PC-9 (cell line): ENCODE data around the gene BMAL2. TPM values are rescaled to one million over a fixed set of nuclear protein-coding genes. Genes with fewer than 3 reads are reported as not detected.

Experiments used
- BruUV-seq: library from RNA; stranded (reverse); fragments of 400-500 nt; replicated peaks from 2 replicates; lab custom pipeline; 2021; lab: Mats Ljungman, UMichigan
- CTCF ChIA-PET: fragments of 300-600 bp; sonication (Branson Sonifier 250); formaldehyde crosslinking; loops from one replicate; lab custom pipeline; 2022; ENCODE audit warnings: antibody characterized with exemption; lab: Charles Lee
- POLR2A ChIA-PET: fragments of 300-600 bp; sonication (Branson Sonifier 250); formaldehyde crosslinking; loops from one replicate; lab custom pipeline; 2022; ENCODE audit warnings: antibody characterized with exemption; ENCODE audit not compliant: unreplicated experiment; lab: Charles Lee
- DNase-seq, 2 experiments: peaks; one replicate each; pipeline versions ENCODE4 v3.0.0 to v3.0.0-alpha.2; 2015 to 2022; ENCODE audit warnings: mixed read lengths in 1 of 2
- H2AFZ ChIP-seq: fragments of 200-600 bp; sonication (generic); 2 replicates; pipeline ENCODE4 v1.8.1; 2017; ENCODE audit warnings: antibody characterized with exemption
- H3F3A ChIP-seq: fragments of 200-600 bp; sonication (generic); 2 replicates; pipeline ENCODE4 v1.8.1; 2017; ENCODE audit warnings: antibody characterized with exemption, mild to moderate bottlenecking, low read depth; ENCODE audit not compliant: insufficient read depth
- H3K27ac ChIP-seq: fragments of 200-600 bp; sonication (generic); 2 replicates; pipeline ENCODE4 v1.6.1; 2016; ENCODE audit warnings: mixed run types
- H3K27me3 ChIP-seq: fragments of 200-600 bp; sonication (generic); 2 replicates; pipeline ENCODE4 v1.6.1; 2016; ENCODE audit warnings: low read depth, mixed run types; ENCODE audit not compliant: insufficient read depth
- H3K36me3 ChIP-seq: fragments of 200-600 bp; sonication (generic); 2 replicates; pipeline ENCODE4 v1.6.1; 2016; ENCODE audit warnings: low read depth, mixed run types
- H3K4me1 ChIP-seq: fragments of 200-600 bp; sonication (generic); replicated peaks from 2 replicates; pipeline ENCODE4 v1.6.1; 2016; ENCODE audit warnings: mixed run types; ENCODE audit not compliant: insufficient read depth
- H3K4me2 ChIP-seq: fragments of 200-600 bp; sonication (generic); 2 replicates; pipeline ENCODE4 v1.6.1; 2017; ENCODE audit warnings: mixed run types
- H3K4me3 ChIP-seq: fragments of 200-600 bp; sonication (generic); 2 replicates; pipeline ENCODE4 v1.6.1; 2016; ENCODE audit warnings: mixed run types
- H3K79me2 ChIP-seq: fragments of 200-600 bp; sonication (generic); 2 replicates; pipeline ENCODE4 v1.6.1; 2017; ENCODE audit warnings: low read depth, mixed run types
- H3K9me2 ChIP-seq: fragments of 200-600 bp; sonication (generic); 2 replicates; pipeline ENCODE4 v1.8.1; 2017; ENCODE audit warnings: mild to moderate bottlenecking; ENCODE audit not compliant: insufficient read depth
- H3K9me3 ChIP-seq: fragments of 200-600 bp; sonication (generic); 2 replicates; pipeline ENCODE4 v1.8.1; 2016; ENCODE audit warnings: low read depth; ENCODE audit not compliant: insufficient read depth
- H4K20me1 ChIP-seq: fragments of 200-600 bp; sonication (generic); 2 replicates; pipeline ENCODE4 v1.8.1; 2017; ENCODE audit not compliant: insufficient read depth
- CTCF ChIP-seq: fragments of 200-600 bp; sonication (generic); conservative IDR thresholded peaks from 2 replicates; pipeline ENCODE4 v1.6.1; 2017; ENCODE audit warnings: mixed run types, antibody characterized with exemption, mild to moderate bottlenecking, moderate library complexity
- EZH2 ChIP-seq: fragments of 200-600 bp; sonication (generic); IDR thresholded peaks from 2 replicates; pipeline ENCODE4 v1.8.0; 2017; ENCODE audit warnings: antibody characterized with exemption, low read depth
- intact Hi-C: fragments of 100-400 bp; cut with micrococcal nuclease; formaldehyde crosslinking; loops from one replicate; pipeline ENCODE4 v1.10.0; 2022; ENCODE audit not compliant: unreplicated experiment
- total RNA-seq: library from RNA; stranded (reverse); gene quantifications from 2 replicates; pipeline ENCODE4 v1.2.3, GENCODE V29; 2021

The BMAL2 gene
- total RNA-seq, 1 experiment from 2014 or later = 87.9 TPM

- peak overlapping the region; percentile 80 for H3K4me3 ChIP-seq
- no peaks in the 10 kb centered on the region for H3K9me3 ChIP-seq
- H3K36me3 ChIP-seq = no peaks in the 10 kb centered on the region
- ChIA-PET POLR2A (interaction anchor here (0.6 to 1.4 kb wide), 6 partner anchors 12 to 1840 kb away, joined by 3 to 23 read pairs (median 4); no protein-coding TSS in a partner anchor), CTCF (no interaction called here)
- peak overlapping the region; percentile 73; the same call in 1 of the 2 replicates for H2AFZ ChIP-seq
- H3K79me2 ChIP-seq = peaks cover 30% of the 10 kb centered on the region
- no TSS peak for BruUV-seq
- DNase-seq = peak in 1 of 2 experiments; percentile 33
- peaks cover 58% of the 10 kb centered on the region for H3K4me1 ChIP-seq
- H3K27ac ChIP-seq = peak overlapping the region; percentile 93
- H4K20me1 ChIP-seq = no peaks in the 10 kb centered on the region
- H3K9me2 ChIP-seq = no peaks in the 10 kb centered on the region
- no peaks in the 10 kb centered on the region for H3K27me3 ChIP-seq
- intact Hi-C loops = loop anchor here (1.0 to 10.0 kb wide), 5 partner anchors 11 to 1217 kb away; partner anchors contain the start of gene PPFIBP1
- H3F3A ChIP-seq = peaks cover 54% of the 10 kb centered on the region
- H3K4me2 ChIP-seq = peak overlapping the region; percentile 89
- no peak for TF ChIP-seq EZH2
- TF ChIP-seq CTCF = no peak
Measured at GRCh38 chr12:27331927-27332324, 710 bp upstream of the BMAL2 start.

GRCh38 chr12:27332407-27332713 lies 276 bp upstream of the BMAL2 start:
- H3K4me2 ChIP-seq = peak overlapping the region; percentile 89
- no TSS peak for BruUV-seq
- no peaks in the 10 kb centered on the region for H3K27me3 ChIP-seq
- H2AFZ ChIP-seq = peak overlapping the region; percentile 73; the same call in 1 of the 2 replicates
- H3K27ac ChIP-seq = peak overlapping the region; percentile 93
- DNase-seq = no peak
- CTCF ChIA-PET = no interaction called here
- H3K79me2 ChIP-seq = peaks cover 35% of the 10 kb centered on the region
- H3K36me3 ChIP-seq = no peaks in the 10 kb centered on the region
- H4K20me1 ChIP-seq = no peaks in the 10 kb centered on the region
- TF ChIP-seq CTCF (no peak), EZH2 (no peak)
- peaks cover 55% of the 10 kb centered on the region for H3F3A ChIP-seq
- POLR2A ChIA-PET = interaction anchor here (0.7 to 1.0 kb wide), 2 partner anchors 13 to 25 kb away, joined by 3 to 13 read pairs; no protein-coding TSS in a partner anchor
- peak overlapping the region; percentile 80 for H3K4me3 ChIP-seq
- intact Hi-C loops = loop anchor here (5.0 to 10.0 kb wide), 3 partner anchors 155 to 1218 kb away; partner anchors contain the start of gene PPFIBP1
- no peaks in the 10 kb centered on the region for H3K9me2 ChIP-seq
- H3K9me3 ChIP-seq = no peaks in the 10 kb centered on the region
- peaks cover 63% of the 10 kb centered on the region for H3K4me1 ChIP-seq

GRCh38 chr12:27333403-27334009 lies 870 bp downstream of the BMAL2 start:
- POLR2A ChIA-PET = interaction anchor here (0.6 to 0.9 kb wide), 3 partner anchors 10 to 1082 kb away, joined by 3 to 9 read pairs (median 4); no protein-coding TSS in a partner anchor
- Histone ChIP-seq H3K27me3 (no peaks in the 10 kb centered on the region), H4K20me1 (no peaks in the 10 kb centered on the region), H3K4me1 (peaks cover 72% of the 10 kb centered on the region), H3K9me3 (no peaks in the 10 kb centered on the region), H3K9me2 (no peaks in the 10 kb centered on the region), H3K79me2 (peaks cover 46% of the 10 kb centered on the region), H3K4me2 (peak overlapping the region; percentile 89), H3K4me3 (peak overlapping the region; percentile 80), H3K27ac (peak overlapping the region; percentile 91), H2AFZ (peak overlapping the region; percentile 75), H3F3A (peaks cover 55% of the 10 kb centered on the region), H3K36me3 (no peaks in the 10 kb centered on the region)
- DNase-seq = peak in 1 of 2 experiments; percentile 48
- CTCF ChIA-PET = interaction anchor here (0.6 to 1.0 kb wide), 2 partner anchors 27 to 191 kb away, joined by 3 read pairs; no protein-coding TSS in a partner anchor
- TSS peak; percentile 59 for BruUV-seq
- TF ChIP-seq CTCF = no peak
- TF ChIP-seq EZH2 = no peak
- intact Hi-C loops = loop anchor here (5.0 to 10.0 kb wide), 3 partner anchors 156 to 1219 kb away; partner anchors contain the start of gene PPFIBP1
